Tibial nerve (tissue), 4 donors: ENCODE data around the gene KDM5B.

Source experiments
- EP300 ChIP-seq, 2 donors: sonication (generic); formaldehyde crosslinking; IDR thresholded peaks; one replicate each; pipeline ENCODE4 v1.6.1; 2017; ENCODE audit warnings: antibody characterized with exemption in 2 of 2, mild to moderate bottlenecking in 1 of 2
- TF ChIP-seq, protein P1 (sequence below), 5 experiments: fragments of 200-600 bp in 3 of 5; fragments of 450-650 bp in 2 of 5; sonication (generic) in 3 of 5; IDR thresholded peaks; one replicate each; pipeline ENCODE4 v1.5.1; 2016 to 2019; ENCODE audit warnings: antibody characterized with exemption in 5 of 5, mild to moderate bottlenecking in 3 of 5, moderate library complexity in 2 of 5

GRCh38 chr1:202807451-202807925, 733 bp downstream of the KDM5B start:
- TF ChIP-seq, protein P1, sequence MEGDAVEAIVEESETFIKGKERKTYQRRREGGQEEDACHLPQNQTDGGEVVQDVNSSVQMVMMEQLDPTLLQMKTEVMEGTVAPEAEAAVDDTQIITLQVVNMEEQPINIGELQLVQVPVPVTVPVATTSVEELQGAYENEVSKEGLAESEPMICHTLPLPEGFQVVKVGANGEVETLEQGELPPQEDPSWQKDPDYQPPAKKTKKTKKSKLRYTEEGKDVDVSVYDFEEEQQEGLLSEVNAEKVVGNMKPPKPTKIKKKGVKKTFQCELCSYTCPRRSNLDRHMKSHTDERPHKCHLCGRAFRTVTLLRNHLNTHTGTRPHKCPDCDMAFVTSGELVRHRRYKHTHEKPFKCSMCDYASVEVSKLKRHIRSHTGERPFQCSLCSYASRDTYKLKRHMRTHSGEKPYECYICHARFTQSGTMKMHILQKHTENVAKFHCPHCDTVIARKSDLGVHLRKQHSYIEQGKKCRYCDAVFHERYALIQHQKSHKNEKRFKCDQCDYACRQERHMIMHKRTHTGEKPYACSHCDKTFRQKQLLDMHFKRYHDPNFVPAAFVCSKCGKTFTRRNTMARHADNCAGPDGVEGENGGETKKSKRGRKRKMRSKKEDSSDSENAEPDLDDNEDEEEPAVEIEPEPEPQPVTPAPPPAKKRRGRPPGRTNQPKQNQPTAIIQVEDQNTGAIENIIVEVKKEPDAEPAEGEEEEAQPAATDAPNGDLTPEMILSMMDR (IDR thresholded peaks at IDR 0.05), result no peak
- no peak for TF ChIP-seq EP300 (IDR thresholded peaks at IDR 0.05)
